PC-9 (cell line): ENCODE results near the gene KRT73. TPM values are rescaled to one million over a fixed set of nuclear protein-coding genes. Genes with fewer than 3 reads are reported as not detected.

Experiments used
- BruUV-seq: library from RNA; stranded (reverse); fragments of 400-500 nt; replicated peaks from 2 replicates; lab custom pipeline; 2021; lab: Mats Ljungman, UMichigan
- CTCF ChIA-PET: fragments of 300-600 bp; sonication (Branson Sonifier 250); formaldehyde crosslinking; loops from one replicate; lab custom pipeline; 2022; ENCODE audit warnings: antibody characterized with exemption; lab: Charles Lee
- POLR2A ChIA-PET: fragments of 300-600 bp; sonication (Branson Sonifier 250); formaldehyde crosslinking; loops from one replicate; lab custom pipeline; 2022; ENCODE audit warnings: antibody characterized with exemption; ENCODE audit not compliant: unreplicated experiment; lab: Charles Lee
- DNase-seq, 2 experiments: peaks; one replicate each; pipeline versions ENCODE4 v3.0.0 to v3.0.0-alpha.2; 2015 to 2022; ENCODE audit warnings: mixed read lengths in 1 of 2
- H2AFZ ChIP-seq: fragments of 200-600 bp; sonication (generic); 2 replicates; pipeline ENCODE4 v1.8.1; 2017; ENCODE audit warnings: antibody characterized with exemption
- H3F3A ChIP-seq: fragments of 200-600 bp; sonication (generic); 2 replicates; pipeline ENCODE4 v1.8.1; 2017; ENCODE audit warnings: antibody characterized with exemption, mild to moderate bottlenecking, low read depth; ENCODE audit not compliant: insufficient read depth
- H3K27ac ChIP-seq: fragments of 200-600 bp; sonication (generic); 2 replicates; pipeline ENCODE4 v1.6.1; 2016; ENCODE audit warnings: mixed run types
- H3K27me3 ChIP-seq: fragments of 200-600 bp; sonication (generic); 2 replicates; pipeline ENCODE4 v1.6.1; 2016; ENCODE audit warnings: low read depth, mixed run types; ENCODE audit not compliant: insufficient read depth
- H3K36me3 ChIP-seq: fragments of 200-600 bp; sonication (generic); 2 replicates; pipeline ENCODE4 v1.6.1; 2016; ENCODE audit warnings: low read depth, mixed run types
- H3K4me1 ChIP-seq: fragments of 200-600 bp; sonication (generic); replicated peaks from 2 replicates; pipeline ENCODE4 v1.6.1; 2016; ENCODE audit warnings: mixed run types; ENCODE audit not compliant: insufficient read depth
- H3K4me2 ChIP-seq: fragments of 200-600 bp; sonication (generic); 2 replicates; pipeline ENCODE4 v1.6.1; 2017; ENCODE audit warnings: mixed run types
- H3K4me3 ChIP-seq: fragments of 200-600 bp; sonication (generic); 2 replicates; pipeline ENCODE4 v1.6.1; 2016; ENCODE audit warnings: mixed run types
- H3K79me2 ChIP-seq: fragments of 200-600 bp; sonication (generic); 2 replicates; pipeline ENCODE4 v1.6.1; 2017; ENCODE audit warnings: low read depth, mixed run types
- H3K9me2 ChIP-seq: fragments of 200-600 bp; sonication (generic); 2 replicates; pipeline ENCODE4 v1.8.1; 2017; ENCODE audit warnings: mild to moderate bottlenecking; ENCODE audit not compliant: insufficient read depth
- H3K9me3 ChIP-seq: fragments of 200-600 bp; sonication (generic); 2 replicates; pipeline ENCODE4 v1.8.1; 2016; ENCODE audit warnings: low read depth; ENCODE audit not compliant: insufficient read depth
- H4K20me1 ChIP-seq: fragments of 200-600 bp; sonication (generic); 2 replicates; pipeline ENCODE4 v1.8.1; 2017; ENCODE audit not compliant: insufficient read depth
- EZH2 ChIP-seq: fragments of 200-600 bp; sonication (generic); IDR thresholded peaks from 2 replicates; pipeline ENCODE4 v1.8.0; 2017; ENCODE audit warnings: antibody characterized with exemption, low read depth
- intact Hi-C: fragments of 100-400 bp; cut with micrococcal nuclease; formaldehyde crosslinking; loops from one replicate; pipeline ENCODE4 v1.10.0; 2022; ENCODE audit not compliant: unreplicated experiment
- total RNA-seq: library from RNA; stranded (reverse); gene quantifications from 2 replicates; pipeline ENCODE4 v1.2.3, GENCODE V29; 2021
- TF ChIP-seq, protein P1 (sequence below): fragments of 200-600 bp; sonication (generic); conservative IDR thresholded peaks from 2 replicates; pipeline ENCODE4 v1.6.1; 2017; ENCODE audit warnings: mixed run types, antibody characterized with exemption, mild to moderate bottlenecking, moderate library complexity

KRT73 gene
- total RNA-seq, 1 experiment from 2014 or later, result not detected

DNA sequence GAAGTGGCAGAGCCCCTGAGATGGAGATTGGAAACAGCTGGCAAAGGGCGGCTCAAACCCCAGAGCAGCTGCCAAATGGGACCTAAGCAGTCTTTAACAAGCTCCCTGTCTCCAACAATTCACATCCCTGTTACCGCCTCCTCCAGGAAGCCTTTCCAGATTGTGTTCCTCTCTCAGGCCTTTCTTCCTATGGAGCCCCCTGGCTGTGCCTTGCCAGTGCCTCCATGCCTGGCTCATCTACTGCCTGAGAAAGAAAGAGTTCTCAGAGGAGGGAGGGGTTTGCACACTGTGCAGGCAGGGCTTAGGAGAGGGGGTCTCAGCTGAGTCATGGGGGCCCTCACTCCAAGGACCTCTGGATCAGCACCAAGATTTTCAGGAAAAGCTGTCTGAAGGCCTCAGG is 35.9 kb downstream of the KRT73 start:
- no peaks in the 10 kb centered on the region for H3F3A ChIP-seq
- H3K9me3 ChIP-seq, result no peaks in the 10 kb centered on the region
- CTCF ChIA-PET, result interaction anchor here (1.3 to 2.7 kb wide), 3 partner anchors 58 to 297 kb away, joined by 4 to 7 read pairs (median 7); no protein-coding TSS in a partner anchor
- peaks cover 19% of the 10 kb centered on the region for H3K4me1 ChIP-seq
- no peaks in the 10 kb centered on the region for H3K79me2 ChIP-seq
- H3K27ac ChIP-seq, result no peak overlapping the region
- BruUV-seq, result no TSS peak
- POLR2A ChIA-PET, result interaction anchor here (0.6 kb wide), 1 partner anchor 251 kb away, joined by 3 read pairs; no protein-coding TSS in a partner anchor
- intact Hi-C loops, result loop anchor here (1.0 to 5.0 kb wide), 6 partner anchors 90 to 440 kb away; partner anchors contain the start of gene KRT6A
- H3K27me3 ChIP-seq, result no peaks in the 10 kb centered on the region
- no peaks in the 10 kb centered on the region for H4K20me1 ChIP-seq
- H3K4me2 ChIP-seq, result no peak overlapping the region
- no peaks in the 10 kb centered on the region for H3K9me2 ChIP-seq
- no peaks in the 10 kb centered on the region for H3K36me3 ChIP-seq
- H2AFZ ChIP-seq, result no peak overlapping the region
- no peak for DNase-seq
- H3K4me3 ChIP-seq, result no peak overlapping the region
- no peak for TF ChIP-seq EZH2
- TF ChIP-seq, protein P1, sequence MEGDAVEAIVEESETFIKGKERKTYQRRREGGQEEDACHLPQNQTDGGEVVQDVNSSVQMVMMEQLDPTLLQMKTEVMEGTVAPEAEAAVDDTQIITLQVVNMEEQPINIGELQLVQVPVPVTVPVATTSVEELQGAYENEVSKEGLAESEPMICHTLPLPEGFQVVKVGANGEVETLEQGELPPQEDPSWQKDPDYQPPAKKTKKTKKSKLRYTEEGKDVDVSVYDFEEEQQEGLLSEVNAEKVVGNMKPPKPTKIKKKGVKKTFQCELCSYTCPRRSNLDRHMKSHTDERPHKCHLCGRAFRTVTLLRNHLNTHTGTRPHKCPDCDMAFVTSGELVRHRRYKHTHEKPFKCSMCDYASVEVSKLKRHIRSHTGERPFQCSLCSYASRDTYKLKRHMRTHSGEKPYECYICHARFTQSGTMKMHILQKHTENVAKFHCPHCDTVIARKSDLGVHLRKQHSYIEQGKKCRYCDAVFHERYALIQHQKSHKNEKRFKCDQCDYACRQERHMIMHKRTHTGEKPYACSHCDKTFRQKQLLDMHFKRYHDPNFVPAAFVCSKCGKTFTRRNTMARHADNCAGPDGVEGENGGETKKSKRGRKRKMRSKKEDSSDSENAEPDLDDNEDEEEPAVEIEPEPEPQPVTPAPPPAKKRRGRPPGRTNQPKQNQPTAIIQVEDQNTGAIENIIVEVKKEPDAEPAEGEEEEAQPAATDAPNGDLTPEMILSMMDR, result no peak

DNA sequence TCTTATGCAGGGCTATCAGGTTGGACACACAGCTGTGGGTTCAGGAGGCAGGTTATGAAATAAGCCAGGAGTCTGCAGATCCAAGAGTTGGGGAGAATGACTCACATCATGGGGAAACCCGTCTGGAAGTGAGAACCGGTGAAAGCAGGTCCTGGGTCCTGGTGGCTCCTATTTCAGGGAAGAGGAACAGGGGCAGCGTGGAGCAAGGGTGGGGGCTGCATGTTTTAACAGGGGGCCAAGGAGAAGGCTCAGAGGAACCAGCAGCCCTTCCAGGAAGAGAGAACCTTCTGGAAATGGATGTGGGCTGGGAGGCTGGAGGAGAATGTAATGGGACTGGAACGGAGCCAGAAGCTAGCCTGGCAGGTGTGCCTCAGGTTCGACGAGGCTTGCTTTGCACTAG is 36.9 kb downstream of the KRT73 start:
- intact Hi-C loops, result loop anchor here (1.0 to 5.0 kb wide), 2 partner anchors 59 to 89 kb away; partner anchors contain the start of gene KRT6A
- Histone ChIP-seq H3K79me2 (no peaks in the 10 kb centered on the region), H3K4me2 (peak overlapping the region; percentile 58), H4K20me1 (no peaks in the 10 kb centered on the region), H3K27ac (0 out of 2 replicates have a peak overlapping the region, but pooled peaks have one; percentile 14), H3K27me3 (no peaks in the 10 kb centered on the region), H3K4me3 (no peak overlapping the region), H3K9me3 (no peaks in the 10 kb centered on the region), H3K4me1 (peaks cover 19% of the 10 kb centered on the region), H3K9me2 (no peaks in the 10 kb centered on the region), H2AFZ (no peak overlapping the region), H3F3A (no peaks in the 10 kb centered on the region), H3K36me3 (no peaks in the 10 kb centered on the region)
- CTCF ChIA-PET, result interaction anchor here (0.9 to 1.9 kb wide), 2 partner anchors 139 to 186 kb away, joined by 3 to 7 read pairs; no protein-coding TSS in a partner anchor
- BruUV-seq, result no TSS peak
- peak; percentile 46 to 83 for DNase-seq
- POLR2A ChIA-PET, result interaction anchor here (0.5 to 0.7 kb wide), 3 partner anchors 238 to 324 kb away, joined by 3 to 6 read pairs (median 3); no protein-coding TSS in a partner anchor
- TF ChIP-seq, protein P1, result 0 out of 2 replicates have a peak, but pooled peaks have one; percentile 13
- no peak for TF ChIP-seq EZH2

DNA sequence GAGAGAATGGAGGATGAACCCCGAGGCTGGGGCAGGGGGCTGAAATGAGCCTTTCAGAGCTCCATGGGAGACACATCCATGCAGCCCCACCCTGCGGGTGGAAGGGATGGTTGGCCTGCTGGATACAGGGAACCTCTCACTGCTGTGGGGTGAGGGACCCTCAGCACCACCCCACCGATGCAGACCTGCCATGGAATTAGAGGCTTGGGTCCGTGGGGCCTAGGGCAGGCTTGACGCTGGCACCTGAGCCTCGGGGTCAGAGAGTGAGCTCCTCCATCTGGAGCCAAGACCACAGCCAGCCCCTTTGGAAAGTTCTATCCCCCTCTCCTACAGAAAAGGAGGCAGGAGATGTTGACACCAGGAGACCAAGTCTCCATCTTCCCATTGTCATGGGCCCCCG is 37.3 kb downstream of the KRT73 start:
- no peaks in the 10 kb centered on the region for H4K20me1 ChIP-seq
- no peak overlapping the region for H3K4me3 ChIP-seq
- TF ChIP-seq, protein P1, result no peak
- TF ChIP-seq EZH2, result no peak
- no peaks in the 10 kb centered on the region for H3K9me3 ChIP-seq
- peaks cover 19% of the 10 kb centered on the region for H3K4me1 ChIP-seq
- no TSS peak for BruUV-seq
- intact Hi-C loops, result loop anchor here (1.0 to 5.0 kb wide), 2 partner anchors 59 to 89 kb away; partner anchors contain the start of gene KRT6A
- no peaks in the 10 kb centered on the region for H3K27me3 ChIP-seq
- H3K79me2 ChIP-seq, result no peaks in the 10 kb centered on the region
- H3F3A ChIP-seq, result no peaks in the 10 kb centered on the region
- CTCF ChIA-PET, result interaction anchor here (0.9 to 1.9 kb wide), 2 partner anchors 139 to 185 kb away, joined by 3 to 7 read pairs; no protein-coding TSS in a partner anchor
- POLR2A ChIA-PET, result interaction anchor here (0.5 to 0.6 kb wide), 2 partner anchors 239 to 270 kb away, joined by 3 to 6 read pairs; no protein-coding TSS in a partner anchor
- H3K36me3 ChIP-seq, result no peaks in the 10 kb centered on the region
- 0 out of 2 replicates have a peak overlapping the region, but pooled peaks have one; percentile 58 for H3K4me2 ChIP-seq
- H3K9me2 ChIP-seq, result no peaks in the 10 kb centered on the region
- no peak overlapping the region for H3K27ac ChIP-seq
- H2AFZ ChIP-seq, result no peak overlapping the region
- DNase-seq, result no peak
